Stimulated activated CD4-positive, alpha-beta T cell treated with anti-CD3 and anti-CD28 coated beads, Interleukin-4, amount 100 ng/mL, for 48 hours (primary cell): ENCODE results near the gene SLC7A1.

Experiments
- DNase-seq, 2 donors: peaks; one replicate each; pipeline ENCODE4 v3.0.0-alpha.2; 2020; ENCODE audit warnings: low read depth in 2 of 2

The SLC7A1 gene

GRCh38 chr13:29561918-29562317 lies 33.6 kb downstream of the SLC7A1 start:
- DNase-seq, result no peak

GRCh38 chr13:29556742-29557141 lies 38.7 kb downstream of the SLC7A1 start:
- no peak for DNase-seq

DNA sequence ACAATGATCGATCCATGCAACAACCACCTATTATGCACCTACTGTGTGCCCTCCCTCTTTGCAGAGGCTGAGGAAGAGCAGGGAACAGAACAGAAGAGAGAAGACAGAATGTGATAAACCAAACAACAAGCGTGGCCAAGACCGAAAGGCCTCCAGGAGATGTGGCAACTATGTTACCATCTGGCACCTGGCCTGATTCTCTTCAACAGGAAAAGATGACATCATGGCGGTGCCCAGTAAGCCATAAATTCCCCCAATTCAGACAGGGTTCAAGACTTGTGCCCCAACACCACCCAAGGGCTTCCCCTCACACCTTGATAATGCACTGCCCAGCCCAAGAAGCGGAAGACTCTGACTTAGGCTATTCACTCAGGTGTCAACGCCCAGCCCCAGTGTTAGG lies 44.3 kb downstream of the SLC7A1 start:
- no peak for DNase-seq

- no peak for DNase-seq
These were observed 45.0 kb downstream of the SLC7A1 start for GRCh38 chr13:29550430-29550988.

DNA sequence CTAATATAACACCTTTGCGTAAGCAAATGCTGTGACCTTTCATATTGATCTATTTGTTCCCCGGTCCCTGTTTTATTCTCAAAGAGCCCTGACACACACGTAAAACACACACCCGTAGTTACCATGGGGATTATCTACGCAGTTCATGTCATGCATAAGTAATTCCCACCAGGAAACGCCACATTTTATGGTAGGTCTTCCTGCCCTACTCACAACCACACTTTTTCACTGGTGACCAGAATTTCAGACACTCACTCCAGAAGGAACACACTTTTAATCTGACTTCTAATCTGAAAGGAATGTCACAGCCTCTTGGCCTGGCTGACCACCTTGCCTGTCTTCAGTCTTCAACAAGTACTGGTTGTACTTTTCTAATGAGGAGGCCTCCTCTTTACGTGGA lies 46.8 kb downstream of the SLC7A1 start:
- no peak for DNase-seq

DNA sequence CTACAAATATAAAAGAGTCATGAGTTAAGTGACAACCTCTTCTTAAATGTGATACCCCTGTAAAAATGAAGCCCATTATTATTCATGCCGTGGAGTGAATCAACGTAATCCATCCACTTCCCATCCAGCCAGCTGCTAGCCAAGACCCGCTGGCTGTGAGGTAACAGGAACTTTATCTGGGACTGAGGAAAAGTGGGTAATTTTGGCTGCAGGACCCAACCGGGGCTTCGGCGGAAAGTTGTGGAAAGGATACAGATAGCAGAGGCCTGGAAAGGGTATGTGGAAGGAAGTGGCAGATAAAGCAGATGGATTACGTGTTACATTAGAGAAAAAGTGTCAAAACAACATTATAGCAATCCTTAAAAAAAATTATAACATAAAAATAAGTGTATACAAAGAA lies 48.3 kb downstream of the SLC7A1 start:
- DNase-seq, result no peak

- DNase-seq, result no peak
These were observed 48.8 kb downstream of the SLC7A1 start for GRCh38 chr13:29546662-29547061.

DNA sequence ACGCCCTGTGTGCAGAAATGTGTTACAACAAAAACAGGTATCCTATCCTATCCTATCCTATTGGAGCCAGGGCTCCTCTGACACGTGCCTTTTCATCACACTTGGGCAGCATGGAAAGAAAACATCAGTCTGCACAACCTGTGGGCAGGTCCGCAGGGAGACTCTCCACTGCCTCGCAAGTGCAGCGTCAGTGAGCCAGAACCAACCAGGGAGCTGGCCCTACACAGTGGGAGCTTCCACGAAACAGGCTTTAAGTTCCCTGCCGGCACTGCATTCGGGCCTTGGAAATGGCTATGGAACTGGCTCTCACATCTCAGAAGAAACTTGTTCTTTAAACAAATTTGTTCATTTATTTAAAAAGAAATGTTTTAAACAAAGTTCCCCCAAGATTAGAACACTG lies 49.5 kb downstream of the SLC7A1 start:
- no peak for DNase-seq

DNA sequence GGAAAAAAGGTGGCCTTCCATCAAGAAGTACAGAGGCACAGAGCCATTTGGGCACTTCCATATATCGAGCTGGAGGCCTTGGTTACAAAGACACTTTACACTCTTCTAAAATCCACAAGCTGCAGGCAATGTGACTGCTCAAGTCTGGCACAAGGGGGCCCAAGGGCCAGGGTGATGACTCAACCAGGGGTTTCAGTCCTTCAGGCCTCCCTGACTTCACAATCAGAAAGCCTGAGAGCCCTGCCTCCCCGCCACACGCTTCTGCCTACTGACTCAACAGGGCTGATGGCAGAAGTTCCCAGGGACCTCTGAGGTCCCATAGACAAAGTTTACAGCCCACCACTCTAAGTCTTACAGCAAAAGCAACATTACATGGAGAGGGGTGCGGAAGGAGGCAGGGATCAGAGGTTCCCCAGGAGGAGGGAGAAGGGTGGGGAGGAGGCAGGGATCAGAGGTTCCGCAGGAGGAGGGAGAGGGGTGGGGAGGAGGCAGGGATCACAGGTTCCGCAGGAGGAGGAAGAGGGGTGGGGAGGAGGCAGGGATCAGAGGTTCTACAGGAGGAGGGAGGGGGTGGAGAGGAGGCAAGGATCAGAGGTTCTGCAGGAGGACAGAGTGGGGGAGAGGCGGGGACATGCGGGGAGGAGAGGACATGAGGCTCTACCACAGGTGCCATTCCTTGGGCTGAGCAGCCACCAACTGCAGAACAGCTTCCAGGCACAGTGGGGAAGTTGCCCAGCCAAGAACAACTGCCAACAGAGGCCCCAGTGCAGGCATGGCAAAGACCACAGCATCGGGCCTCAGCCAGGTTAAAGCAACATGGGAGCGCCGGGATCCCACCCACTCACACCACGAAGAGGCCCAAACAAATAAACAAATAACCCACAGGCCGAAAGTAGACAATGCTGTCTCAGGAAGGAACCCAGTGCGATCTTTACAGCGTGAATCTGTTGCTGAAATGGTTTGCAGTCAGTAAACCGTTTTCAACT lies 52.0 kb downstream of the SLC7A1 start:
- peak; percentile 54 to 61 for DNase-seq

GRCh38 chr13:29542381-29542780 lies 53.1 kb downstream of the SLC7A1 start:
- no peak for DNase-seq

- no peak for DNase-seq
These were observed 54.1 kb downstream of the SLC7A1 start for GRCh38 chr13:29541400-29541799.

GRCh38 chr13:29540799-29541198 lies 54.7 kb downstream of the SLC7A1 start:
- no peak for DNase-seq

GRCh38 chr13:29540334-29540733 lies 55.2 kb downstream of the SLC7A1 start:
- DNase-seq, result no peak

- DNase-seq, result no peak
These were observed 55.6 kb downstream of the SLC7A1 start for GRCh38 chr13:29539856-29540255.

- DNase-seq, result no peak
These were observed 56.8 kb downstream of the SLC7A1 start for GRCh38 chr13:29538652-29539040.

DNA sequence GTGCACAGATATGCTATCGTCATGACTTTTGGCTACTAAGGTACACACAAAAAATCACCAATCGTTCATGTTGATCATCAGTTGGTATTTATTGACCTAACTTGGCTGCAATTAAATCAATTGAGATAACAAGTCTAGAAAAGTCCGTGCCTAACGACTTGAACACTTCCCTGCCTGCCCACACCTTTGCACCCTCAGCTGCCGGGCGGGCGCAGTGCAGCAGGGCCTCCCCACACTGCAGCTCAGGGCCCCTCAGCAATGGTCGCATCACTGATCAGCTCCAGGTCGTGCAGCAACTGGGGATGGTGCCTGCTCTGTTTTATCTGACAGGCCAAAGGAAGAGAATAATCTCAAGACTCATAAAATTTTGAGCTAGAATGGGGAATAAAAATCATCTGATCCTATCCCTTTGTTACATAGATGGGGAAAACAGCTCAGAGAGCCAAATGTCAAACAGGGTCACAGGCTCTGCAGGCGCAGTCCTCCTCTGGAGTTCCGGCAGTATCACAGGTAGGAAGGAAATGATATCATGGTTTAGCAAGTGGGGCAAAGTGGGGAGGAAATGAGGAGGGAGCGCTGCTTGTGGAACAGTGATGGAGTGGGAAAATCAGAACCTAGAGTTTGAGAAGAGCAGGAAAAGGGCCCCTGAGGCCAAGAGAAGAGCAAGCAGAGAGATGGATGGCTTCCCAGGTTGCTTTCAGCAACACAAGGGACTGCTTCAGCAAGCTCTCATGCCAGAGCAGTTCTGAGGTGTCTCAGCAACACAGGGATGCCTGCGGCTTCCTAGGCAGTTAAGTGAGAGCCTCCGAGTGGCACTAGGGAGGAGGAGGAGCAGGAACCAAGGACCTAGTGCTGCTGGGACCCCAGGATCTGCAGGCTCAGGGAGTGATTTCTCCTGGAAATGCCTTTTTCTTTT lies 57.5 kb downstream of the SLC7A1 start:
- no peak for DNase-seq

GRCh38 chr13:29536853-29537252 lies 58.6 kb downstream of the SLC7A1 start:
- DNase-seq, result no peak

DNA sequence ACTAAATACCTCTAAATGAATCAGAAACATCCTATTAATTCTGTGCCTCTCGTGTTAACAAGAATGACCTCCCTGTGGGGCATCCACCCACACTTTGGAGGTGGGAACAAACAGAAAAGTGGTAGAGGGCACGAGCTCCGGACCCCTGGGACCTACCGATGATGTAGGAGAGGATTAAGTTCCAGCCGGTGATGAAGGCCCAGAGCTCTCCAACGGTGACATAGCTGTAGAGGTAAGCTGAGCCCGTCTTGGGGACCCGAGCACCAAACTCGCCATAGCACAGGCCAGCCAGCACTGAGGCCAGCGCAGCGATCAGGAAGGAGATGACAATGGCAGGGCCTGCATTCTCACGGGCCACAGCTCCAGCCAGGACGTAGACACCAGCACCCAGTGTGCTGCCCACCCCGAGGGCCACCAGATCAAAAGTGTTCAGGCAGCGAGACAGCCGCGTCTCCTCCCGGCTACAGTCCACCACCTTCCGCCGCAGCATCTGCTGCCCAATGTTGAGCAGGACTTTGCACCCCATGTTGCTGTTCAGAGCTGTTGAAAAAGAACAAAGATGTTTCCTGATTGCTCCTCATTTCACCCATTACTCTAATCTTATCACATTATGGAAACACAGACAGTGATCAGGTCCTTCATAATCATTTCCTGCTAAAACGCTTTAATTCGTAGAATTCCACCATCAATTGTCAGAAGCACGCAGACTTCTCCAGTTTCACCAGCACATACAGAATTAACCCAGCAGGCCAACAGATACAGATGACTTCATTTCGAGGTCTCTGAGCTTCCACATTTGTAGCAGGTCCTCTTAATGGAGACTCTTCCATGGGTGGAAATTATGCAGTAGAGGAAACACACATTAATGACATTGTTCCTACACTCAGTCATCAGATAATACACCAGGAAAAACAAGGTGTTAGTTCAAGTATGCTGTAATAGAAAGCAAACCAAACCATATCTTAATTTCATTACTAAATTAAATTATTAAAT lies 59.5 kb downstream of the SLC7A1 start:
- no peak for DNase-seq

DNA sequence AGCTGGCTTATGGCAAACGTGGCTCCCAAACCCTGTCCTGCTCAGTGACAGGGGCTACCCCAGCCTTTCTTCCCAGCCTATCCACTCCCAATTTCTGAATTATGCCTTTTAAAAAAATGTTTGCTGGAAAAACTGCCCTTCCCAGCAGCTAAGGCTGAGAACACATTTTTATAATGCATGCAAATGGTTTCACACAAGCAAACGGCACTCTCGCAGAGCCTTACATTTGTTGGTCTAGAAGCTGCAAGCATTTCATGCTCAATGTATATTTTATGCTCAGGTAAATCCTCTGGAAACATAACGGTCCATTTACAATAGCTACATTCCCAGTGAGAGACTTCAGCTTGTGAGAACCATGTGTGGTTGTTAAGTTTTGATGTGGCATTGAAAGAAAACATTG lies 61.4 kb downstream of the SLC7A1 start:
- DNase-seq, result no peak

GRCh38 chr13:29532821-29533220 lies 62.7 kb downstream of the SLC7A1 start:
- DNase-seq, result no peak

DNA sequence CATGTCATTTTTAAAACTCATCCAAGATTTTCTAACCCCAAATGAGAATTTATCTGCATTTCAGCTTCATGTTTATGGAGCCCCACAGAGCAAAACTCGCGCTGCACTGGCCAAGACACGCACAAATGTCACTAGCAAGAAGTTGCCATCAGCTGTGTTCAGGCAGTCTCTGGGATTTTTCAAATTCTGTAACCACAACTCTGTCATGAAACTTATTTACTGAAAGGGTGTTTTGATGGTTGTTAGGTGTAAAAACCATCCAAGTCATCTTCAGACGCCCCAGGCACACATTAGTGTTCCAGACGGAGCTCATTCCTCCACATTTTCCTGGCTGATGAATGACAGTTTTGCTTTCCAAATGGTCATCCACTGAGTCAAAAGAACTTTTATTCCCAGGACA lies 63.4 kb downstream of the SLC7A1 start:
- no peak for DNase-seq
